Parathyroid adenoma (tissue), 2 donors: ENCODE data around the gene DUSP16.

Source experiments
- H2AFZ ChIP-seq: fragments of 300-600 bp; sonication (generic); one replicate; pipeline ENCODE4 v1.7.0; 2017; ENCODE audit warnings: antibody characterized with exemption, mild to moderate bottlenecking
- H3K27ac ChIP-seq: fragments of 300-600 bp; sonication (generic); one replicate; pipeline ENCODE4 v1.7.0; 2017
- H3K27me3 ChIP-seq: fragments of 300-600 bp; sonication (generic); one replicate; pipeline ENCODE4 v1.7.0; 2017; ENCODE audit warnings: low read length; ENCODE audit not compliant: control insufficient read depth, insufficient read depth
- H3K36me3 ChIP-seq: fragments of 300-600 bp; sonication (generic); one replicate; pipeline ENCODE4 v1.7.0; 2017; ENCODE audit warnings: low read length; ENCODE audit not compliant: control insufficient read depth, insufficient read depth
- H3K4me1 ChIP-seq: fragments of 300-600 bp; sonication (generic); one replicate; pipeline ENCODE4 v1.7.0; 2017; ENCODE audit warnings: control low read depth
- H3K4me2 ChIP-seq: fragments of 300-600 bp; sonication (generic); one replicate; pipeline ENCODE4 v1.7.0; 2017; ENCODE audit warnings: low read length
- H3K4me3 ChIP-seq: fragments of 300-600 bp; sonication (generic); one replicate; pipeline ENCODE4 v1.7.0; 2017; ENCODE audit warnings: low read depth, low read length
- H3K79me2 ChIP-seq: fragments of 300-600 bp; sonication (generic); one replicate; pipeline ENCODE4 v1.7.0; 2017; ENCODE audit warnings: control low read depth
- H3K9ac ChIP-seq: fragments of 300-600 bp; sonication (generic); one replicate; pipeline ENCODE4 v1.7.0; 2017; ENCODE audit warnings: mild to moderate bottlenecking
- H3K9me3 ChIP-seq: fragments of 300-600 bp; sonication (generic); one replicate; pipeline ENCODE4 v1.7.0; 2017; ENCODE audit warnings: low read length; ENCODE audit not compliant: control insufficient read depth
- TF ChIP-seq, protein P1 (sequence below): fragments of 300-600 bp; sonication (generic); IDR thresholded peaks from one replicate; pipeline ENCODE4 v1.7.0; 2017; ENCODE audit warnings: antibody characterized with exemption, mild to moderate bottlenecking
- donor health status: primary hyperparathyroidism.

The DUSP16 gene

DNA sequence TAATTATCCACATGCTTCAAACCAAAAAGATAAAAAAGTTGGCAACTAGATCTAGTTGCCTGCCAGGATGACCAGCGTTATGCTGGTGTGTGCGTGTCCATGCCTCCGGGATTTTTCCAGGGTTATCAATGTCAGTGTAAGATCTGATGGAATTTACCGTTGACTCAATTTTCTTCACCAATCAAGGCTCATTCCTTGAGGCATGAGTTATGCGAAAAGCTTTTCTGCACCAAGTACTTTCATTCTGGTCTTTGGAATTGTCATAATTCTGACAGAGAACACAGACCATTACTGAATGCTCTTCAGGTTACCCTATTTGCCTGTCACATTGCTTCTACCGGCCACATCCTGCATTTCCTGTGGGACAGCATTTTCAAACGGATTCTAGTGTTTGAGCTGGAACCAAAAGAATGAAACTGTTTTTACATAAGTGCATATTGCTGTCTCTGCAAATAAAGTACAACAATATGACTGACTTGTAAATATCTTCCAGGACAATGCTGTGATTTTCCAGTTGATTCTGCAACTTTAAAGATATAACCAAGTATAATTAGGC, 91.8 kb downstream of the DUSP16 start:
- Histone ChIP-seq H3K27me3 (no peaks in the 10 kb centered on the region), H3K4me2 (no peak overlapping the region), H3K79me2 (no peaks in the 10 kb centered on the region), H3K4me3 (no peak overlapping the region), H3K27ac (no peak overlapping the region), H3K4me1 (peaks cover 3% of the 10 kb centered on the region), H3K36me3 (no peaks in the 10 kb centered on the region), H2AFZ (no peak overlapping the region), H3K9ac (no peak overlapping the region), H3K9me3 (no peaks in the 10 kb centered on the region)
- TF ChIP-seq, protein P1, sequence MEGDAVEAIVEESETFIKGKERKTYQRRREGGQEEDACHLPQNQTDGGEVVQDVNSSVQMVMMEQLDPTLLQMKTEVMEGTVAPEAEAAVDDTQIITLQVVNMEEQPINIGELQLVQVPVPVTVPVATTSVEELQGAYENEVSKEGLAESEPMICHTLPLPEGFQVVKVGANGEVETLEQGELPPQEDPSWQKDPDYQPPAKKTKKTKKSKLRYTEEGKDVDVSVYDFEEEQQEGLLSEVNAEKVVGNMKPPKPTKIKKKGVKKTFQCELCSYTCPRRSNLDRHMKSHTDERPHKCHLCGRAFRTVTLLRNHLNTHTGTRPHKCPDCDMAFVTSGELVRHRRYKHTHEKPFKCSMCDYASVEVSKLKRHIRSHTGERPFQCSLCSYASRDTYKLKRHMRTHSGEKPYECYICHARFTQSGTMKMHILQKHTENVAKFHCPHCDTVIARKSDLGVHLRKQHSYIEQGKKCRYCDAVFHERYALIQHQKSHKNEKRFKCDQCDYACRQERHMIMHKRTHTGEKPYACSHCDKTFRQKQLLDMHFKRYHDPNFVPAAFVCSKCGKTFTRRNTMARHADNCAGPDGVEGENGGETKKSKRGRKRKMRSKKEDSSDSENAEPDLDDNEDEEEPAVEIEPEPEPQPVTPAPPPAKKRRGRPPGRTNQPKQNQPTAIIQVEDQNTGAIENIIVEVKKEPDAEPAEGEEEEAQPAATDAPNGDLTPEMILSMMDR: no peak

GRCh38 chr12:12469386-12469785, 93.3 kb downstream of the DUSP16 start:
- H3K9me3 ChIP-seq: no peaks in the 10 kb centered on the region
- TF ChIP-seq, protein P1: no peak
- no peak overlapping the region for H3K4me2 ChIP-seq
- peaks cover 3% of the 10 kb centered on the region for H3K4me1 ChIP-seq
- no peak overlapping the region for H3K9ac ChIP-seq
- H3K79me2 ChIP-seq: no peaks in the 10 kb centered on the region
- H3K27ac ChIP-seq: no peak overlapping the region
- H3K36me3 ChIP-seq: no peaks in the 10 kb centered on the region
- no peak overlapping the region for H3K4me3 ChIP-seq
- no peaks in the 10 kb centered on the region for H3K27me3 ChIP-seq
- H2AFZ ChIP-seq: no peak overlapping the region

GRCh38 chr12:12468575-12468974, 94.1 kb downstream of the DUSP16 start:
- H3K4me2 ChIP-seq: no peak overlapping the region
- no peak overlapping the region for H2AFZ ChIP-seq
- no peak overlapping the region for H3K27ac ChIP-seq
- no peaks in the 10 kb centered on the region for H3K9me3 ChIP-seq
- TF ChIP-seq, protein P1: no peak
- no peak overlapping the region for H3K9ac ChIP-seq
- H3K36me3 ChIP-seq: no peaks in the 10 kb centered on the region
- H3K4me3 ChIP-seq: no peak overlapping the region
- H3K4me1 ChIP-seq: peaks cover 3% of the 10 kb centered on the region
- no peaks in the 10 kb centered on the region for H3K27me3 ChIP-seq
- H3K79me2 ChIP-seq: no peaks in the 10 kb centered on the region

DNA sequence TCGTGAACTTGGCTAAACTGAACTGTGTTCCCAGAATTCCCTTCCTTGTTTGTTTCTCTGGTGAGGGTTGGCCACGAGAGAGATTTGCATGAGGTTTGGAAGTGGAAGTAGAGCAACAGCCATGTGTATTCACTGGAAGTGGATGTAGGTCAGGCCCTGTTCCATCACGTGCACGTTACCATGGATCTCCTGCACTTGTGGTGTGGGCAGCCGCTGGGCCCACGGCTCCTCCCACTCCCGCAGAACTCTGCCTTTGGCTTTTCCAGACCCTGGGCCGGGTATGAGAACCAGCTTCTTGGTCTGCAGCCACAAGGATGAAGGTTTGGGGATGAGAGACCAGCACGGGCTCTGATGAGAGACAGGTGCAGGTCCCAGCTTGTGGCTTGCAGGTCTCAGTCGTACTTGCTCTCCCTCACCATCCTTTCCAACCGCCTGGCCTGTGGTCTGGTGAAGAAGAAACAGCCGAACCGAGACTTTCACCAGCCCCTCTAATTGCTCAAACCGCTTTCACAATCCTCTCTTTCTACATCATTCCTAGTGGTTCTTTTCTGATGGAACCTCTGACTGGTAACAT, 94.9 kb downstream of the DUSP16 start:
- no peak overlapping the region for H3K9ac ChIP-seq

More for the DNA sequence above, 94.9 kb downstream of the DUSP16 start:
- no peaks in the 10 kb centered on the region for H3K36me3 ChIP-seq
- H3K27ac ChIP-seq: no peak overlapping the region
- H3K4me2 ChIP-seq: no peak overlapping the region
- no peaks in the 10 kb centered on the region for H3K9me3 ChIP-seq
- H3K4me1 ChIP-seq: peaks cover 3% of the 10 kb centered on the region
- TF ChIP-seq, protein P1: no peak
- H2AFZ ChIP-seq: no peak overlapping the region
- no peak overlapping the region for H3K4me3 ChIP-seq
- no peaks in the 10 kb centered on the region for H3K27me3 ChIP-seq
- H3K79me2 ChIP-seq: peaks cover 3% of the 10 kb centered on the region
